Measurements from ENCODE around the gene CDX1. TPM values are rescaled to one million over a fixed set of nuclear protein-coding genes. Genes with fewer than 3 reads are reported as not detected.

CDX1 gene
- total RNA-seq, 1 donor from 2014 or later, result not detected

DNA sequence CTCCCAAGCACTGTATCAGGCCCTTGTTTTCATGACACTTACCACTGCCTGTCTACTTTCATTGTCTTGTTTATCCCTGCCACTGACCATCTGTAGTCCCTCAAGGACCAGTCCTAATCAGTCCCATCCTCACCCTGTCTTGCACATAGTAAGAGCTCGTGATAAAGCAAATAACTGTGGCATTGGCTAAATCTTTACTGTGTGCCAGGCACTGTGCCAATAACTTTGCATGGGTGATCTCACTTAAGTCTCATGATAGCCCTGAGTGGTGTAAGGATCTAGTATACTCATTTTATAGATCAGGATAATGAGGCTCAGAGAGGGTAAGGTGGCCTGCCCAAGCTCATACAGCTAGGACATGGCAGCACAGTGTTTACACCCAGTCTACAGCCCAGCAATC is 5.6 kb downstream of the CDX1 start:
- Mint-ChIP-seq H3K9me3 (ENCODE audit: unreplicated experiment) (peaks cover 6% of the 10 kb centered on the region), H3K4me3 (ENCODE audit: unreplicated experiment) (no peak overlapping the region), H3K27ac (ENCODE audit: unreplicated experiment) (peak overlapping the region; percentile 35), H3K27me3 (ENCODE audit: unreplicated experiment) (peaks cover 20% of the 10 kb centered on the region), H3K36me3 (ENCODE audit: unreplicated experiment) (no peaks in the 10 kb centered on the region), H3K4me1 (ENCODE audit: low read depth, unreplicated experiment) (no peaks in the 10 kb centered on the region)
- TF ChIP-seq, protein P1, sequence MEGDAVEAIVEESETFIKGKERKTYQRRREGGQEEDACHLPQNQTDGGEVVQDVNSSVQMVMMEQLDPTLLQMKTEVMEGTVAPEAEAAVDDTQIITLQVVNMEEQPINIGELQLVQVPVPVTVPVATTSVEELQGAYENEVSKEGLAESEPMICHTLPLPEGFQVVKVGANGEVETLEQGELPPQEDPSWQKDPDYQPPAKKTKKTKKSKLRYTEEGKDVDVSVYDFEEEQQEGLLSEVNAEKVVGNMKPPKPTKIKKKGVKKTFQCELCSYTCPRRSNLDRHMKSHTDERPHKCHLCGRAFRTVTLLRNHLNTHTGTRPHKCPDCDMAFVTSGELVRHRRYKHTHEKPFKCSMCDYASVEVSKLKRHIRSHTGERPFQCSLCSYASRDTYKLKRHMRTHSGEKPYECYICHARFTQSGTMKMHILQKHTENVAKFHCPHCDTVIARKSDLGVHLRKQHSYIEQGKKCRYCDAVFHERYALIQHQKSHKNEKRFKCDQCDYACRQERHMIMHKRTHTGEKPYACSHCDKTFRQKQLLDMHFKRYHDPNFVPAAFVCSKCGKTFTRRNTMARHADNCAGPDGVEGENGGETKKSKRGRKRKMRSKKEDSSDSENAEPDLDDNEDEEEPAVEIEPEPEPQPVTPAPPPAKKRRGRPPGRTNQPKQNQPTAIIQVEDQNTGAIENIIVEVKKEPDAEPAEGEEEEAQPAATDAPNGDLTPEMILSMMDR (IDR thresholded peaks at IDR 0.05; ENCODE audit: partially characterized antibody, unreplicated experiment), result no peak
- no peak for DNase-seq

DNA sequence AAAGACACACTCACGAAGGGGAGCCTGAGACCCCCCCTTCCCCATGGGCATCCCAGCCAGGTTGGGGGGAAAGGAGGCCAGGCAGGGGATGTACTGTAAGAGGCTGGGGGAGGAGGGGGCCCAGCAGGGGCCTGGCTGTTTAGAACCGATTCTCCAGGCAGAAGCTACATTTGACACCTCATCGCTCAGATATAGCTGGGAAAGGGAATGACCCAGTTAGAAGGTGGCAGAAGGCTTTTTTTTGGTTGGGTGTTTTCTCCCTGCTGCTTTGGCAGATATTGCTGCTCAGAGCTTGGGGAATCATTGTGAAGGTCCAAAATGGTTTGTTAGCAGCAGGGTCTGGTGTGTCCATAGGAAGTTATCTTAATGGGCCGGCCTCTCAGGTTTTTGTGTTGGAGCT is 6.0 kb downstream of the CDX1 start:
- no peak overlapping the region for H3K4me3 Mint-ChIP-seq (ENCODE audit: unreplicated experiment)
- peaks cover 16% of the 10 kb centered on the region for H3K27me3 Mint-ChIP-seq (ENCODE audit: unreplicated experiment)
- no peak overlapping the region for H3K27ac Mint-ChIP-seq (ENCODE audit: unreplicated experiment)
- no peaks in the 10 kb centered on the region for H3K36me3 Mint-ChIP-seq (ENCODE audit: unreplicated experiment)
- H3K4me1 Mint-ChIP-seq (ENCODE audit: low read depth, unreplicated experiment), result no peaks in the 10 kb centered on the region
- TF ChIP-seq, protein P1 (IDR thresholded peaks at IDR 0.05; ENCODE audit: partially characterized antibody, unreplicated experiment), result no peak
- H3K9me3 Mint-ChIP-seq (ENCODE audit: unreplicated experiment), result peaks cover 6% of the 10 kb centered on the region
- DNase-seq, result no peak

DNA sequence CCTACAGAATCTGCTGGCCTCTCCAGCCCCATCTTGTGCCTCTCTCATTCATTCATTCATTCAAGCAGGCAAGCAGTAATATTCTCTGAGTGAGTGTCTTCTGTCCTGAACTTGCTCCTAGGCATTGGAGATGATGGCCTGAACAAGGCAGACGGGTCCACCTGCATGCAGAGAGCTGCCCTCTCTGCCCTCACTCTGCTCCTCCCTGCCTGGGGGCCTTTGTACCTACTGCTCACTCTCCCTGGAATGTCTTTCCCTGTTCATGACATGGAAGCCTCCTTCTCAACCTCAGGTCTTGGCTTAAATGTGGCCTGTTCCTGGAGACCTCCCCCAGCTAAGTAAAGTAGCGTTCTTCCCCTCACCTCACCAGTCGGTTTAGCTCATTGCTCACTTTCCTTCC is 6.6 kb downstream of the CDX1 start:
- Mint-ChIP-seq H3K27me3 (ENCODE audit: unreplicated experiment) (peaks cover 12% of the 10 kb centered on the region), H3K27ac (ENCODE audit: unreplicated experiment) (no peak overlapping the region), H3K9me3 (ENCODE audit: unreplicated experiment) (peaks cover 6% of the 10 kb centered on the region), H3K4me1 (ENCODE audit: low read depth, unreplicated experiment) (no peaks in the 10 kb centered on the region), H3K4me3 (ENCODE audit: unreplicated experiment) (no peak overlapping the region), H3K36me3 (ENCODE audit: unreplicated experiment) (no peaks in the 10 kb centered on the region)
- no peak for DNase-seq
- TF ChIP-seq, protein P1 (IDR thresholded peaks at IDR 0.05; ENCODE audit: partially characterized antibody, unreplicated experiment), result no peak

DNA sequence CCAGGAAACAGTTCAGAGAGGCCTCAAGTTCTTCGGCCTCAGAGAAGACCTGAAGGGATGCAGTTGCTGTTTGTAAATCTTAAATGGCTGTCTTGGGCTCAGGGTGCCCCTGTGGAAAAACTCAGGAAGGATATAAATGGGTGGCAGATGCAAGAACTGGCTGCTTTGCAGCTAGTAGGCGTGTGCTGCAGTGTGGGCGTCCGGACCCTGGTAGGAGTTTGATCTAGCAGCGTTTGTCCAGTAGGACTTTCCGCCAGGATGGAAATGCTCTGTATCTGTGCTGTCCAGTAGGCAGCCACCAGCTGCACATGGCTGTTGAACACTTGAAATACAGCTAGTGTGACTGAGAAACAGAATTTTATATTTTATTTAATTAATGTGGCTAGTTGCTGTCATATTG is 7.7 kb downstream of the CDX1 start:
- no peaks in the 10 kb centered on the region for H3K4me1 Mint-ChIP-seq (ENCODE audit: low read depth, unreplicated experiment)
- no peak overlapping the region for H3K27ac Mint-ChIP-seq (ENCODE audit: unreplicated experiment)
- H3K36me3 Mint-ChIP-seq (ENCODE audit: unreplicated experiment), result no peaks in the 10 kb centered on the region
- TF ChIP-seq, protein P1 (IDR thresholded peaks at IDR 0.05; ENCODE audit: partially characterized antibody, unreplicated experiment), result no peak
- DNase-seq, result no peak
- peaks cover 4% of the 10 kb centered on the region for H3K9me3 Mint-ChIP-seq (ENCODE audit: unreplicated experiment)
- no peak overlapping the region for H3K4me3 Mint-ChIP-seq (ENCODE audit: unreplicated experiment)
- H3K27me3 Mint-ChIP-seq (ENCODE audit: unreplicated experiment), result peaks cover 4% of the 10 kb centered on the region

DNA sequence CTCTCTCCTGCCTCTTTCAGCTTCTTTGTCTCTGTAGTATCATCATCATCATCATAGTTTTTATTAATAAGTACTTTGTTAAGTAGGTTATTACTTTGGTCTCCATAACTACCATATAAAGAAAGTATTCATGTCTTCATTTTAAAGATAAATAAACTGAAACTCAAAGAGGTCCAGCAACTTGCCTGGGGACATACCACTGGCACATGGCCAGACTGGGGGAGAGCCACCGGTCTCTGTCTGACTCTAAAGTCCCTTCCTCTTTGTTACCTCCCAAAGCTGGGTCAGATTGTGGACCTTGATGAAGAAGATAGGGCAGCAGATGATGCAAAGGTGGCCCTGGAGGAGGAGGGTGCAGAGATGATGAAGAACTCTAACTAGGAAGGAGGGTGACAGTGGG is 8.5 kb downstream of the CDX1 start:
- Mint-ChIP-seq H3K4me3 (ENCODE audit: unreplicated experiment) (no peak overlapping the region), H3K9me3 (ENCODE audit: unreplicated experiment) (peaks cover 4% of the 10 kb centered on the region), H3K4me1 (ENCODE audit: low read depth, unreplicated experiment) (no peaks in the 10 kb centered on the region), H3K27me3 (ENCODE audit: unreplicated experiment) (peaks cover 4% of the 10 kb centered on the region), H3K27ac (ENCODE audit: unreplicated experiment) (no peak overlapping the region), H3K36me3 (ENCODE audit: unreplicated experiment) (no peaks in the 10 kb centered on the region)
- DNase-seq, result no peak
- TF ChIP-seq, protein P1 (IDR thresholded peaks at IDR 0.05; ENCODE audit: partially characterized antibody, unreplicated experiment), result no peak

Measured in glutamatergic neuron (in vitro differentiated cells).